SKM-1 treated with dmso at 0.1 percent for 144 hours (cell line): Measurements from ENCODE around the gene TMEM38A.
A peak's percentile ranks its signal among the peaks of the same experiment; 100 is the strongest.

Experiments
- DNase-seq: peaks from one replicate; lab custom pipeline; 2025; ENCODE audit not compliant: unreplicated experiment; lab: John Stamatoyannopoulos, UW

The TMEM38A gene, protein sequence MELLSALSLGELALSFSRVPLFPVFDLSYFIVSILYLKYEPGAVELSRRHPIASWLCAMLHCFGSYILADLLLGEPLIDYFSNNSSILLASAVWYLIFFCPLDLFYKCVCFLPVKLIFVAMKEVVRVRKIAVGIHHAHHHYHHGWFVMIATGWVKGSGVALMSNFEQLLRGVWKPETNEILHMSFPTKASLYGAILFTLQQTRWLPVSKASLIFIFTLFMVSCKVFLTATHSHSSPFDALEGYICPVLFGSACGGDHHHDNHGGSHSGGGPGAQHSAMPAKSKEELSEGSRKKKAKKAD

DNA sequence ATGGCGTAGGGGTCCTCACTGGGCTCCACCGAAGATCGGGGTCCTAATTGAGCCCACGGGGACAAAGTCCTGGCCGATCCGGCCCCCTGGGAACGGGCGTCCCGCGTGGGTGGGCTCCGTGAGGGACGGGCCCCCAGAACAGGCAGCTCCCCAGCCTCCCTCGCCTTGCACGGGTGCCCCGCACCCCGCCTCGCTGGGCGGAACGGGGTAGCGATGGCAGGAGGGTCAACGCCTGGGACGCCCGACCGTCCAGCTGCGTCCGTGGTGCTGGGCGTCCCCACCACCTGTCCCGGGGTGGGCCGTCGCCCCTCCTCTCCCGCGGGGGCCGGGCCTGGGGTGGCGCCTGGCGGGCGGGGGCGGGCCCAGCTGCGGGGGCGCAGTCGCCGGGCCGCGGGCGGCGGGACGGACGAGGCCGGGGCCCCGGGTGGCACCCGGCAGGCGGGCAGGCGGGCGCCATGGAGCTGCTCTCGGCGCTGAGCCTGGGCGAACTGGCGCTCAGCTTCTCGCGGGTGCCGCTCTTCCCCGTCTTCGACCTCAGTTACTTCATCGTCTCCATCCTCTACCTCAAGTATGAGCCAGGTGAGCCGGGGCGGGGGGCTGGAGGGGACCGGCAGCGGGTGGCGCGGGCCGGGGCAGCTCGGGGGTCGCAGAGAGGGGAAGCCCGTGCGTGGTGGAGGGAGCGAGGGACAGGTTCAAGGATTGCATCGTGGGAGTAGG, at the start of gene TMEM38A:
TSS of gene TMEM38A (plus strand) at position 377 of the 717 bp plus-strand sequence. CDS start at position 456, 79 bp downstream.
- no peak for DNase-seq

DNA sequence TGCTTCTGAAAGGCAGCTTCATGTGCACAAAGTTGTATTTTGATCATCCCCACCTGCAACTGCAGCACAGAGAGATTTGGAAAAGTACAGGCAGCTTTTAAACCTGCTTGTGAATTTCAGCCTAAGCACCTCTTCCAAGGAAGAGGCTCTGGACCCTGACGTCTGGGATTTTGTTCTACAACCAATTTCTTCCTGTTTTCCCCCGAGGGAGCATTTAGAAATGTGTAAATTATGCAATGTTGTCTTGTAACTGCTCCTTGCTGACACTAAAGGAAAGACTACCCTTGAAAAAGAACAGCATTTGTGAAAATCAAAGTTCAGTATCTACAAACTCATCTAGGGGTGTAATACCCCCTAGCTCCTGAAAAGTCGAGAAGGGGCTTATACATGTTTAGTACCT, 48.3 kb upstream of the TMEM38A start:
- no peak for DNase-seq

DNA sequence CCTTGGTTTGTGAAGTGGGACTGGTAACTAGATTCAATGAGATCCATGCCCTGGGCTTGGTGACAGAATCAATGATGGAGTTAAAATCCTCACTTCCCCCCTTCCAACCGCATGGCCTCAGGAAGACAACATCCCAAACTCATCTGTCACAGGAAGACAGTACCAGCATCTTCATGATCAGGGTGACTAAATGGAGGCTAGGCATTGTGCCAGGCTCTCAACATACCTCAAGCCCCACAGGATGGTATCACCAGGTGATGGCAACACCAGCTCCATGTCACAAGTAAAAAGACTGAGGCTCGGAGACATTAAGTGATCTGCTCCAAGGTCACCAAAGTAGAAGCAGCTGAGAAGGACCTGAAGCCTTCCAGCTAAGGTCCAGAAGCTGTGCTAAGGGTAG, 47.1 kb upstream of the TMEM38A start:
- no peak for DNase-seq

DNA sequence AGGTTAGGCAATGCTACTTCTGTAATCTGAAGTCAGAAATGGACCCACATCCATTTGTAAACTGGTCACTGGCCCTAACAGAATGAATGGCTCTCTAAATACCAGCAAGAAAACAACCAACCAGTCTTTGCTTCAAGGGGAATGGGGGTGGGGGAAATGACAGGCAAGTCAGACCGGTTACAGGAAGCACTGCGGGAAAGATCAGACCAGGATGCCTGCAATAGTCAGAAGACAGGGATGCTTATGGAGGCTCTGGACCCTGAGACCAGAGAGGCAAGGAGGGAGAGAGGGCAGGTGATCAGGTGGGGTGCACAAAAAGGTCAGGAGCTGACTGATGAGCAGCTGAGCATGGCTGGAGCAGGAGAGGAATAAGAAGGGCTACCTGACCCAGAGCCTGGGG, 46.0 kb upstream of the TMEM38A start:
- no peak for DNase-seq

DNA sequence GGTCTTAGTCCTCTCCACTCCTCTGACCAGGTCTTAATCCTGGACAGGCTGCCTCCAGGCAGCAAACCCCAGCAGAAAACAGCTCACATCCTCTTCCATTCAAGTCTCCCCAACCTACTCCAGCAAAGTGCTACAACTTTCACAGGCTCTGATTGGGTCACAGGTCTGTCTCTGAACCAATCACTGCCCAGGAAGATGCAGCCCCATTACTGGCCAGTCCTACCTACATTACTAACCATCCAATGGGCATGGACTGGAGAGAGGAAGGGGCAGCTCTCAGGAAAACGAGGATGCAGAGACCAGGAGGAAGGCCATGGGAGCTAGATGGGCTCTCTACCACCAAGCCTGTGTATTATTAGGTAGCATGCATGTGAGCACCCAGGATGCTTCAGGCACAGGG, 45.1 kb upstream of the TMEM38A start:
- no peak for DNase-seq

DNA sequence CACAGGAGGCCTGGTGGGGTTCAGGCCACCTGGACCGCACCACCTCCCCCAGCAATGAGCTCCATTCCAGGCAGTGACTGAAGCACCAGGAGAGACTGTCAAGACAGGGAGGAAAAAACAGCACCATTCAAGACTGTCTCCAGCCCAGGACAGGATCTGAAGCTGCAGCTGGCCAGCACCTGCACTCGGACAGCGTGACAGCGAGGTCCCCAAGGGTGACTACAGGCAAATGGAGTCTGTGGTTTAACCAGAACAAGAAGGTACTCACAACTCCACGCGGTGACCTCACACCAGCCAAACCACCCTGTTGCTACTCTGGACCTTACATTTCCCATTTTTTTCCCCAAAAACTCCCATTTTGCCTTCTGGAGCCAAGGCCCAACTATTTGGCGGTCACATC, 42.7 kb upstream of the TMEM38A start:
- no peak for DNase-seq

DNA sequence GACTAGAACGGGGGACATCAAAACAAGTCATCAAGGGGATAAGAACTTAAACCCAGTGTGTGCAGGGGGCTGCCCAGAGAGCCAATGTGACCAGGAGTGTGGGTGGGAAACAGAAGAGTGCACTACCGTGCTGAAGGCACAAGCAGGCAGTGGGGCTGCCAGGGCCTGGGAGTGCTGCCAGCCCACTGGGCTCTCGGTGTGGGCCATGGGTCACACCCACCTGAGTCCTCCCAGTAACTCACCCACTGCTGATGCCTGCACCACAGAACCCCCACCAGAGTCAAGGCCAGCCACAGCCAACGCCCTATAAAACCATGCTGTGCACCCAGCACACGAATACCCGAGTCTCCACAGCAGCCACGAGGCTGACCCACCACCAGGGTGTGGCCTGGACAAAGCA, 41.5 kb upstream of the TMEM38A start:
- DNase-seq = no peak

DNA sequence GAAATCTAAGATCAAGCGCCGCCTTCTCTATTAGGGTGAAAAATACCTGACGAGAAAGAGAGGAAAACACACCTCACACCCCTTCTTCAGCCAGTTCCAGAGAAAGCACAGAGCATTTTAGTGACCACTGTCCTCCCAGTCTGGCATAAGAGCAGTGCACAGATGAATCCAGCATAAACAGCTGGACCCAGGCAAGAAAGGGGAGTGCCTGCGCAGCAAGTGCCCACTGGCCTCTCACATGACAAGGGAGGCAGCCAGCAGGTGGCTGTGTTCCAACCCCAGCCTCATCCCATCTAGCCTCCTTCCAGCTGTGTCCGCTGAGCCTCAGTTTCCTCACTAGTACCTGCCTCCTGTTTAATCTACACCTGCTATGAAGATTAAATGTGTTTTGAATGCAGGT, 40.9 kb upstream of the TMEM38A start:
- no peak for DNase-seq

DNA sequence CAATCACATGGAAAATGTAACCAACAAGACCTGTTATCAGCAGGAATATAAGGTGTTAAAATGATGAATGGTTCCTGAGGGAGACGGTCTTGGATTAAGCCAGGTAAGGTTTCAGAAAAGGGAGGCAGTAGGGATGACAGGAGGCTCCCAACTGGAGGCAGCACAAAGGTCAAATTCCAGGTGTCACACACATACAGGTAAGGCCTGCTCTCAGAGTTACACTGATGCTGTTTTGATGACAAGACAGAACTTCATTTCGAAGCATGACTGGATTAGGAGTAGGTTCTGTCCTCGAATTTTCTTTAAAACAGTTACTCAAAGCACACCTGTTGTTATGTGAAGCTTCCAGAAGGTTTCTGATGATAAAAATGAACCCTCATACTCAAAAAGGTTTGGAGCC, 40.4 kb upstream of the TMEM38A start:
- DNase-seq = no peak

DNA sequence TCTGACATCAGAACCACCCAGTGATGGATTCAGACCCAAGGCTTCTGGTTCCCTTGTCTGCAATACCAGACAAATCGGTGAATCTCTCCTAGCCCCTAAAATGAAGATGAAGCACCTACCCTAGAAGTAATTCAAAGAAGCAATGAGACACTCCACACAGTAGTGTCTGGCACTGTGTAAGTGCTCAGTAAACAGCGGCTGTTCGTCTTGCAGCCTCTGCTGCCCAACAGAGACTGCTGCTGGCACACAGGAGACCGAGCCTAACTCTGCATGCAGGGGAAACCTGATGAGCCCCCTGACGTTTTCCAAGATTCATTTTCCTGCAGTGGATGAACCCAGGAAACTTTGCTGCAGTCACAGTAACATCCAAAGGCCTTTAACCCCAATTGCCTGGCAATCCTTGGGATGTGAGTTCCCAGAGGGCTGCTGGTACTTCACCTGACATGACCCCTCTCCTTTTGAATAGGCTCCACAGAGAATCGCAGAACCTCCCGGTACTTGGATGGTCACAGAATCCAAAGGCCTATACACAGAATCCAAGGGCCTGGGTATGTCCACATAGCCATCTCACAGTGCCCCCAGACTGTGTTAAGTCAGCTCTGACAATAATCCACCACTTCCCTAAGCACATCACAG, 39.7 kb upstream of the TMEM38A start:
- no peak for DNase-seq

DNA sequence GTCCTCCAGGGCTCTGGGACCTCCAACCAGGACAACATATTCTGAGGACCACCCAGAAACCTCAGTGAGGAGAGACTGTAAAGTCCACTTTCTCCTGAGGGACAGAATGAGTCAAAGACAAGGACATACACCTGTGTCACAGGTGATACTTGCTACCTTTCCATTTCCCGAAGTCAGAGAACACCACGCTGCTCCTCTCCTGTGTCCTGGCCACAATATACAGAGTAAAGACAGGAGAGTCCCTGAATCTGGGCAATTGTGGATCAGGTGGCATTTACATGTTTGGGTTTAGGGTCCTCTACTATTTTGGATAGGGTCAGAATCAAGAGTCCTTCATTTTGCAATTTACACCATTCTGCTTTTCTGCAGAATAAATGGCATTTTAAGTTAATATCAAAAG, 37.9 kb upstream of the TMEM38A start:
- DNase-seq = no peak

DNA sequence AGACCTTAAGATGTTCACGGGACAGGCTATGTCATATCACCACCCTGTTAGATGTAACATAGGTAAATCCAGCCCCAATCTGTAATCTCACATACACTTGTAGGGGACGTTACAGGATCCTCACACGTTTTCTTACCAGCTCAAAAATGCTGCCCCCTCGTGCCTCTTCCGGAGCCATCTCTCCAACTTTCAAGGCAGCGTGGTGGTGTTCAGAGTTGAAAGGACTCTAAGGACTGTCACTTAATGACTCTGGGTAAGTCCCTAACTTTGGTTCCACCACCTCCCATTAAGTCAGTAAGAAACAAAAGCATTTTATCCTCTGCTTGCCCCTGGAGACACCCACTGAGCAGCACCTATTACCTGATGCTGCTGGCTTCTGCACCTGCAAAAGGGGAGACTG, 37.4 kb upstream of the TMEM38A start:
- no peak for DNase-seq

DNA sequence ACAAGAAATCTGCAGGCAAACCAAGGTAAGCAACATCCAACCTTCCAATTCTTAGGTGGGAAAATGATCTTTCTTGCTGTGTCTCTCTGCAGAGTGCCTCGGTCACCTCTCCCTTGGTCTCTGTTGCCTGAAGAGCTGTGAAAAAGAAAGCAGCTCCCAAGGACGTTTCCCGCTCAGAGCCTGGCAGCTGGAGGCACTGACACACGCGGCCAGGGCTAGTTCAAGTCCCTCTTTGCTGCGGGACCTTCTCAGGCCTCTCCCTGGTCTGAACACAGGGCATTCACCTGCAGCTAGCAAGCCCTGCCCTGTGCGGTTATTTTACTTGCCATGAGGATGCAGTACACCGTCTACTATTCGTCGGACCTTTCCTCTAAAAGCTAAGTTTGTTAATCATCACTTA, 36.7 kb upstream of the TMEM38A start:
- DNase-seq = no peak

DNA sequence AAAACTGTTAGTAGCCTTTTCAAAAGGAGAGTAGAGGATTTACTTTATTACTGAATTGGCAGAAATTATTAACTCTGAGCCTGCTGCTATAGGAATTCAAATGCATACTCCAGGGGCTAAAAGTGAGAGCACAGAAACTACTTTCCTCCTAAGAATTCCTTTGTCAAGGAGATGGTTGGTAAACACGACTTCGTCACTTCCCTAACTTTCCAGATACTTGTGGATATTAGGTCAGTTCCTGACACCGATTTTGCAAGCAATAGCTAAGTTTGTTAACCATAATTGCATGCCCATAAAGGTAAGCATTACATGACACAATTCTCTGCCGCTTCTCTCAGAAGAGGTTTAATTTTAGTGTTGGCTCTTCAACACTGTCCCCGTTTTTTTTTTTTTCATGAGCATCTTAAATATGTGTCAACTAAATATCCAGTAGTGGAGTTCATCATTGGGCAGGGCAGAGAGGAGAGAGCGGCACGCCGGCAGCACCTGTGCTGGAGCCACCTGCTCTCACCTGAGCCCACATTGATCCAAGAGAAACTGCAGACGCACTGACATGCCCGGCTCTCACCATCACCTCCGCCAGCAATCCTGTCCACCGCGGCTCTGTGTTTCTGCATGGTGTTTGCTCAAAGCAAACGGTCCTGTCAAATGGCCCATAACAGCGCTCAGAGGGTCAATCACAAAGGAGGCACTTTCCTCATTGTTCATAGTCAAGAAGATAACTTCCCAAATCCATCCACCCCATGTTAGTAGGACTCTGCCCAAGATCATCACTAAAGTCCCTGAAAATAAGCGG, 35.6 kb upstream of the TMEM38A start:
- DNase-seq = no peak

DNA sequence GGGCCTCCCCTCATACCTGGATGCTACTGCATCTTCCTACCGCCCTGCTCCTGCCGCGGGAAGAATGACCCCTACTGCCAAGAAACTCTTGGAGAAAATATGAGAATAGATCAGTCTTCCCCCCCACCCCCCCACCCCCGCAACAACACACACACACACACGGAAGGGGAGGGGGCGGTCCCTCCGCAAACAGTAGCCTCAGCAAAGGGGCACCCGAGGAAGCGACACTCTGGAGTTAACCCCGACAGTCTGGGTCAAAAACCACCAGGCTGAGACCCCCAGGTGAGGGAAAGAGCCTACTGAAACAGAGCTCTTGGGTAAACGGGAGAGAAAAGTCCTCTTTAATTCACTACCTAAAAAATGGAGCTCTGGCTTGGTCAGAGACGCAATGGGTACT, 34.1 kb upstream of the TMEM38A start:
- DNase-seq = no peak

DNA sequence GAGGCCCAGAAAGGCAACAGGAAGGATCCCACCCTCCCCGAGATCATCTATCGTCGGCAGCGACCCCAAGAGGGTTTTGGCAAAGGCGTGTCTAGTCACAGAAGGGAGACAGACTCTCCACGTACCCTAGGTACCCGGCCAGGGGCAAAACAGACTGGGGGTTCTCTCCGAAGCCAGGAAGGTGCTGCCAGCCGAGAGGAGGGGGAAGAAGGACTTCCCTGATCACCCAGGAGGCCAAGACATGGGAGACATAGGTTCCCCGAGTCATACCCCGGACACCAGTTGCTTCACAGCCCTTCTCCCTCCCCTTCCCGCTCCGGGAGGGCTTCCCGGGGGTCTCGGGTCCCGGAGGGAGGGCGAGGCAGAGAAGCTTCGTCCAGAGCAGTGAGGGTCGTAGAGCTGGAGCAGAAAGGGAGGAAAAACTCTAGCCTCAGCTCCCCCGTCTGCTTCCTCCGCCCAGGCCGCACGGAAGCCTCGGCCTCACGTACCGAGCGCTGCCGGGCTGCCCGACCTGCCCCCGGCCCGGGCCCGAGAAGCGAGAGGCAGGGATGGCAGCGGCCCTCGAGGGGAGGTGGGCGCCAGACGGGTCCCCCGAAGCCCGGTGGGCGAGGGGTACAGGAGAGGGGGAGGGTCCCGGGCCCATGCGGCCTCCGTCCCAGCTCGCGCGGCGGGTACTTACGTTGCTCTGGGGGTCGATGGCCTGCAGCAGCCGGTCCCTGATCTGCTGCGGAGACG, 33.6 kb upstream of the TMEM38A start:
- no peak for DNase-seq

DNA sequence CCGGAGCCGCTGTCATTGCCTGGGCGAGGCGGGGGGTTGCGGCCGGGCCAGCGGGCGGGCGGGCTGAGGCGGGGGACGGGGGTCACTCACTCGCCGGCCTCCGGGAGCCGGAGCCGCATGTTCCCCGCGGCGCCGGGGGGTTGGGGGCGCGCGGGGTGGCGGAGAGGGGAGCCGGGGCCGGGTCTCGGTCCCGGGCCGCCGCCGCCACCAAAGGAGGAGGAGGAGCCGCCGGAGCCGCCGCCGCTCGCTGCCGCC, 33.1 kb upstream of the TMEM38A start:
- DNase-seq = no peak

DNA sequence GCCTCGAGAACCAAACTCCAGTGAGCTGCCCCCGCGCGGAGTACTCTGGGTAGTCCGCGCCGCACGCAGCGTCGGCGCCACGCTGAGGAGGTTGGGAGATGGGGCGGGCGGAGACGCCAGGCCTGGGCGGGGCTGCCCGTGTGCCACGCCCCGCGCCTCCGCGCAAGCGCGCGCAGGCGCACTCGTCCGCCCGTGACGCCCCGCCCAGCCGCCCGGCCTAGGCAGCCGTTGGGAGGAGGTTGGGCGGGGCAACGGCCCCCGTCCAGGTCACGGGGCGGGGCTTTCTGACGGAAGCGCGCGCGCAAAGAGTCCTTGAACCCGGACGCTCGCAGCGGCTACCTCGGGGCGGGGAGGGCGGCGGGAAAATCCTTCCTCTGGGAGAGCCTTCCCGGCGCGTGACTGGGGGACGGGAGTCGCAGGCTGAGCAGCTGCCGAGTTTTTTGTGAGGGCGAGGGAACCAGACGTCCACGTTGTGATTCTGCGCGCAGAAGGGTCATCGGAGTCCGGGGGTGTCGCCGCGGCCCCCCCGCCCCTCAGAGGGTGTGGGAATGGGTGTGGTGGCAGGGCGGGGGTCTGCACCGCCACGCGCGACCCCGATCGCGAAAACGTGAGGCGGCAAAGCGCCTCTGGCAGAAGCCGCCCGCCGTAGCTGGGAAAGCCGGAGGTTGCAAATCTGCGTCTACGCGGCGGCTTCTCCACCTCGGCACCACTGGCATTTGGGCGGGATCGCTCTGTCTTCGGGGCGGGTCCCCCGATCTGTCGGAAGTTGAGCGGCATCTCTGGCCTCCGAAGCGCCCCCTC, 32.6 kb upstream of the TMEM38A start, which contains the start of gene MED26:
TSS of gene MED26 (minus strand) at position 22 of the 801 bp plus-strand sequence. CDS start 261 bp downstream, outside the sequence.
- peak; percentile 91 for DNase-seq

DNA sequence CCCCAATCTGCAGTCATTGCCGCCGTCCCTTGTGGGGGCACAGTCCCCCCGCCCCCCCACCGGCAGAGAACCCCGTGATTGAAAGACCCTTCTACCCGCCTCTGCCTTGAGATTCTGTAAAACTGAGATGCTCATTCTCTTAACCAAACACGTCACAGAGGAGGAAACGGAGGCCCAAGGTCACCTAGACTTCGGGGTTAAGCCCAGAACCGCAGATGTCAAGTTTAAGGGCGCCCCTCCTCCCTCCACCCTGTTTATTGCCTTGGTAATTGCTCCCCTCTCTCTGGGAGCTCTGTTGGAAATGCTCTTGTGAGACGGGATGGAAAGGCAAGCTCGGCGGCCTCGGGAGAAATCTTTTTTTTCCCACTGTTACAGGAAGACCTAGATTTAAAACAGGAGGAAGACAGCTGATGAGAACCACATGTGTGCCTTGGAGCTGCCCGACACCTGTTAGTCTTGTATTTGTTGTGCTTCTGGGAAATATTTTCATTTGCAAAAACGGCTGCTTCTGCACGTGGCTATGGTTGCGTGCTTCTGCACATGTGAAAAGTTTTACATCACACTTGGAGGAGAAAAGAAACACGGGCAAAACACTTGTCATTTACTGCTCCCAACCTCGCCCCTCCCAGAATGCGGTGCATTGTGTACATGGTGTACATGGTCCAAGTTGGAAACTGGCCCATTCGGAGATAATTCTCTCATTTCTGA, 31.8 kb upstream of the TMEM38A start:
- DNase-seq = no peak

DNA sequence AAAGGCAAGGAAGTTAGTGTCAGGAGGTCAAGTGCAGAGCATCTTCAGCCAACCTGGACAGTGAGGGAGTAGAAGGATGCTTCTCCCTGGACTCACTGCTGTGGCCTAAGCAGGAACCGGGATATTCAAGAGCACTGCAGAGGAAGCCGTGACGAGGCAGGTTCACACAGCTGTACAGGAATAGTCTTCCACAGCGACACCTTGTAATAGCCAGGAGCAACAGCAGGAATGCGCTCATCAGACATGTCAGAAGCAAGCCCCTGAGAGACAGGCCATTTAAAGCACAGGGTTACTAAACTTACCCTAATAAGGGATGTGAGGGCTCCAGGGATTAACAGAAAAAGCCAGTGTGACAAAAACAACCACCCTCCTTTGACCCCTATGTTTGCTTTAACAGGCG, 29.5 kb upstream of the TMEM38A start:
- DNase-seq = no peak
